DMS114 treated with DMSO at 0.1 percent for 48 hours (cell line): Measurements from ENCODE around the gene JOSD2.

Experiments
- DNase-seq: peaks from one replicate; lab custom pipeline; 2025; ENCODE audit not compliant: unreplicated experiment; lab: John Stamatoyannopoulos, UW

Gene JOSD2

GRCh38 chr19:50514346-50515167 is 3.6 kb upstream of the JOSD2 start:
- no peak for DNase-seq

DNA sequence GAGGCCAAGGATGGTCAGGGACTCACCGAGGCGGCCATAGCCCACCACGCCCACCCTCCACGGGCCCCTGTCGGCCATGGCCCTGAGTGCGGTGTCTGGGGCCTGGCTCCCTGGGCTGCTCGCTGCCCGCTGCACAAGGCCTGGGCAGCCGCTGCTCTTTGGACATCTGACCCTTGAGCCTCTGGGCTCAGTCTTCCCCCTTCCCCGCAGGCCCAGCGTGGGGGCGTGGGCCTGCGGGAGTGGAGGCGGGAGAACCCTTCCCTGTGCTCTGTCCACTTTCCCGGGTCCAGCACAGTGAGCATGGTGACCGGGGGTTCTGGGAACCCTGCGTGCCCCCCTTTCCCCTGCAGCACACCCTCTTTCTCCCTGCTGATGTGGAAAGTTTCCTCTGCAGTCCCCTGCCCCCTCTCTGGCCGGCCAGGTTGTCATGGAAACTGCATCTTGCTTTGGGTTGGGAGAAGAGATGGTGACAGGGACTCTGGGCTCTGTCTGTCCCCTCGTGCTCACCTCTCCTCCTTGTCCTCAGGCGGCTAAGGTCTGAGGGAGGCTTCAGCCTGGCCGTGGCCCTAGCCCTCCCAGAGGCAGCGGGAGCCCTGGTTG is 2.9 kb upstream of the JOSD2 start, which contains the start of gene ASPDH:
Gene ASPDH (minus strand): TSS at position 168 of the 600 bp plus-strand sequence. CDS start 90 bp downstream, at position 78.
- DNase-seq: no peak

DNA sequence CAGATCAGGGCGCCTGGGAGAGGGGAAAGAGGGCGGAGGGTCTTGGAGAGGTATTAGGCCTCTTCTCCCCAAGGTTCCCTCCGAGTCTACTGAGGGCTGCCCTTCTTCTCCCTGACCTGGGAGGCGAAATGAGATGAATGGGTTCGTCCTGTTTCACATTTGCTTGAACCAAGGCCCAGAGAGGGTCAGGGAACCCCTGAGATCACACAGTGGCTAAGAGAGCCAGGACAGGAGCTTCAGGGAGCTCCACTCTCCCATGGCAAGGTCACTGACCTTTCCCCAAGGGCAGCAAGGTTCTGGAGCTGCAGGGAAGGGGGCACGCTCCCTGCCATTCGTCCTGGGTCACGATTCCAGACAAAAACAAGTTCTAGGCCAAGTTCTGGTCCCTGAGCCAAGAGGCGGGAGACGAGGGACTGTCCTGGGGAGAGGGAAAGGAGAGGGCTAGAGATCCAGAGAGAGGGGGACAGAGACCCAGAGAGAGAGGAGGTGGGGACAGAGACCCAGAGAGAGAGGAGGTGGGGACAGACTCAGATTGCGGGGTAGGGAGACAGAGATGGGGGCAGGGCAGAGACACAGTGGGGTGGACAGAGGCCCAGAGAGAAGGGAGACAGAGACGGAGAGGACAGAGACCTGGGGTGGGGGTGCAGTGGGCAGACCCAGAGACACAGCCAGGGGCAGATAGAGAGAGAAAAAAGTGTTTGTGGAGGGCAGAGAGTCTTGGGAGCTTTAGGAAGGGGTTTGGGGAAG is 2.2 kb upstream of the JOSD2 start:
- DNase-seq: no peak

- DNase-seq: no peak
These were observed 1.4 kb upstream of the JOSD2 start for GRCh38 chr19:50512112-50512998.

GRCh38 chr19:50510700-50511068 is 307 bp downstream of the JOSD2 start:
- no peak for DNase-seq

GRCh38 chr19:50510121-50510670 is 795 bp downstream of the JOSD2 start:
- no peak for DNase-seq

GRCh38 chr19:50509366-50509765 is 1.6 kb downstream of the JOSD2 start:
- no peak for DNase-seq

DNA sequence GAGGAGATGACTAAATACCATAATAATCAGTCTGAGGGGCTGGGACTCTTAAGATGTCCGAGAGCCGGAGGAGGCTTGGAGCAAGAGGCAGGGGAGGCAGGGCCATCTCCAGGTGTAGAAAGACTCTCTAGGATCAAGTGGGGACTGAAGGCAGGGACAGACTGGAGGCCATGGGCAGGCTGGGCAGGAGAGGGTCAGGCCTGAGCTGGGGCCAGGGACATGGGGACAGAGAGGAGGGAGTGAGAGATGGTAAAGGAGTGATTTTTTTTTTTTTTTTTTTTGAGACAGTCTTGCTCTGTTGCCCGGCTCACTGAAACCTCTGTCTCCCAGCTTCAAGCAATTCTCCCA is 2.2 kb downstream of the JOSD2 start:
- no peak for DNase-seq

DNA sequence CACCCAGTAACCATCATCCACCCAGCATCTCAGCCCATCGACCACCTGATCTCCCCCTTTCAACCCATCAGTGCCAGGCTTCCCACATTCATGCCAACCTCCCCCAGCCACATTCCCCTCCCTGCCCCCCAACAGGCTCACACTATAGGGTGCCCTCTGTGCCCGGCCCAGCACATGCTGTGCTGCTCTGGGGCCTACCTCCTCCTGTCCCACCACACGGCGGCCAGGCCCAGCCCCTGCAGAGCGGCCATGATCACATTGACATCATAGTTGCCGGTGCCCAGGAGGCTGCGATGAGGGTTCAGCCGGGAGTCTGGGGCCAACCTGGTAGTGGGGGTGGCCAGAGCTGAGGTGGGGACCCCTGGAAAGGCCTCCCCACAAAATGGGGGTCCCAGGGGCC is 3.6 kb downstream of the JOSD2 start:
- DNase-seq: no peak

DNA sequence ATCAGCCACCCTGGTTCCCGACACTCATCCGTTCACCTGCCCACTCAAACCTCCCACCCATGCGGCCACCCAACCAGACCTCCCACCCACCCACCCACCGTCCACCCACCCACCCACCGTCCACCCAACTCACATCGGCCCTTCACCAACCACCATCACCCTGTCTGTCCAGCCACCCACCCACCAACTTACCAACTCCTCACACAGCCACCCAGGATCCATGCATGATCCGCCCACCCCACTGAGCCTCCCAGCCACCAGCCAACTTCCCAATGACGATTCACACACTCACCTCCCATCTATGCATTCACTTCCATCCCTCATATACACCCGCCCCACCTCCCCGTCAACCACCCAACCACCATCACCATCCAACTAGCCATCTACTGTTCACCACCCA is 4.3 kb downstream of the JOSD2 start:
- no peak for DNase-seq

DNA sequence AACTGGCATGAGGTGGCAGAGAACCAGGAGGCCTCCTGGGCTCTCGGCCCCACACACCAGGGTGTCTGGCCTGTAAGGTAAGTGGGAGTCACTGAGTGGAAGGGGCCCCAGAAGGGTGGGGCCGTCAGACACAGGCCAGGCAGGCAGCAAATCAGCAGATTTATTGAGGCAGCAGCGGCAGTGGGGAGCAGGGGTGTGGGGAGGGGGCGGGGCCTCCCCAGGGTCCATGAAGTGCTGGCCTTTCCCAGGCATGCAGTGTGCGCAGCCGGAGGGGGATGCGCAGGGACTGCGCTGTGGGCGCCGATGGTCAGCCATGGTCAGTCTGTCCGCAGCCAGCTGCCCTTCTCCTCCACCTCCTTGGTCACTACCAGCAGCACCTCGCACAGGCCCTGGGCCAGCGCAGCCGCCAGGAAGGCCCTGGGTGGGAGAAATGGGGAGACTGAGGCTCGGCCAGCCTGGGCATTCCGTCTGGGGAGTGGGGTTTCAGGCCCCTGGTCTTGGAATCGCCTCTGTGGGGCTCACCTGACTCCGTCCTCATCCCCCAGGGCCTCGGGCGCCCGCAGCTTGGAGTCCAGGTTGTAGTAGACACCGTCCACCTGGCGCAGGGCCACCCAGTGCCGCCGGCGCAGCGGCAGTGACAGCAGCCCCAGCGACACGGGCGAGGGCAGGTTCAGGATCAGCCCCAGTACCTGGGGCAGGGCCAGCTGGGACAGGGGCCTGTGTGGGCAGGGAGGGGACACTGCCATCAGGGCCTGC is 5.0 kb downstream of the JOSD2 start:
- no peak for DNase-seq

- DNase-seq: no peak
These were observed 9.2 kb downstream of the JOSD2 start for GRCh38 chr19:50501568-50502475.

GRCh38 chr19:50501186-50501567 is 9.8 kb downstream of the JOSD2 start:
- DNase-seq: no peak

DNA sequence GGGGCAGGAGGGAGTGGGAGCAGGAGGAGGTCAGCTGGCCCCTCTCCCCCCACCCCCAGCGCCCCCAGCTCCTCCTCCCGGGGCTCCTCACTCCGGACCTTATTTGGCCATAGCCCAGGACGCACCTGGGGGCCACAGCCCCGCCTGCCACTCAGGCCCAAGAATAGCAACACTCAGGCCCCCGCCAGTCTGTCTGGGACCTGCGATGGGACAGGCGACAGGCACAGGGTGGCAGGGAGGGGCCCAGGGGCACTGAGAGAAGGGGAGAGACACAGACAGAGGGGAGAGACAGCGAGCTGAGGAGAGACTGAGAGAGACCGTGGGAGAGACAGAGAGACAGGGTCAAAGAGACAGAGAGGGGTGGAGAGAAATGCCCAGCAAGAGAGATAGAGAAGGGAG is 10.2 kb downstream of the JOSD2 start:
- DNase-seq: no peak

DNA sequence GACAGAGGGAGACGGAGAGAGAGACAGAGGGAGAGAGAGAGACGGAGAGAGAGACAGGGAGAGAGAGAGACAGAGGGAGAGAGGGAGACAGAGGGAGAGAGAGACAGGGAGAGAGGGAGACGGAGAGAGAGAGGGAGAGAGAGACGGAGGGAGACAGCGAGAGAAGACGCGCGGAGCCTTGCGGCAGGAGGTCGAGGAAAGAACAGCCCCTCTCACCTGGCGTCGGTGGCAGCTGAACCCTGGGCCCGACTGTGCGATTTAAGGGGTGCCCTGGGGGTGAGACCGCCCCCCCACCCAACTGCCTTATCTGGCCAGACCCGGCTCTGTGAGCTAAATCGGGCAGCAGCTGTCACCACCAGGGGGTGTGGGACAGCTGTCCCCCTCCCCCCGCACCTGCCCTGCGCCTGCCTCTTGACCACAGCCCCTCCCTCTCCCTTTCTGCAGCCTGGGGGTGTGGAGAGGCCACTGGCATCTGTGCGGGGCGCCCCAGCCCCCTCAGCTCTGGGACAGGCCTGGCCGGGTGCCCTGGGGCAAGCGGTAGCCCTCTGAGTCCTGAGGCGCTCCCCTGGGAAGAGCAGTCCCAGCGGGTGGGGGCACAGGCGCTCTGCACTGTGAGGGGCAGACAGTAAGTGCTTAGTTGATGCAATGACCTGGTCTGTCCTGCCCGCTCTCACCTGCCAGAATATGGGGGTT is 10.8 kb downstream of the JOSD2 start:
- DNase-seq: no peak

DNA sequence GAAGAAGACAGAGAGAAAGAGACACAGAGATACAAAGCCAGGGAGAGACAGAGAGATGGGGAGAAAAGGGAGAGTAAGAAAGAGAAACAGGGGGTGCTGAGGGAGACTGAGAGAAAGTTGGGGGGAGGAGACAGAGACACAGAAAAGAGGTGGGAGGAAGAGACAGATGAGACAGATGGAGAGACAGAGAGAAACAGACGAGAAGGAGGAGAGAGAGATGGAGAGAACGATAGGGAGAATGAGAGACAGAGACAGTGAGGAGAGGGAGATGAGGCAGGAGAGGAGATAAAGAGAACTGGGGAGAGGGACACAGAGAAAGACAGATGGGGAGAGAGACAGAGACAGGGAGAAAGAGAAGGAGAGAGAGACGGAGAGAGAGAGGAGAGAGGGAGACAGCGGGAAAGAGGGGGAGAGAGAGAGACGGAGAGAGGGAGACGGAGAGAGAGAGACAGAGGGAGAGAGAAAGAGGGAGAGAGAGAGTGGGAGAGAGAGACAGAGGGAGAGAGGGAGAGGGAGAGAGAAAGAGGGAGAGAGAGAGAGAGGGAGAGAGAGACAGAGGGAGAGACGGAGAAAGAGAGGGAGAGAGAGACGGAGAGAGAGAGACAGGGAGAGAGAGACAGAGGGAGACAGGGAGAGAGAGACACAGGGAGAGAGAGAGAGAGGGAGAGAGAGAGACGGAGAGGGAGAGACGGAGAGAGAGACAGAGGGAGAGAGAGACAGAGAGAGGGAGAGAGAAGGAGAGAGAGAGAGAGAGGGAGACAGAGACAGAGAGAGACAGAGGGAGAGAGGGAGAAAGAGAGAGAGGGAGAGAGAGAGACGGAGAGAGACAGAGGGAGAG is 12.6 kb downstream of the JOSD2 start:
- DNase-seq: no peak

DNA sequence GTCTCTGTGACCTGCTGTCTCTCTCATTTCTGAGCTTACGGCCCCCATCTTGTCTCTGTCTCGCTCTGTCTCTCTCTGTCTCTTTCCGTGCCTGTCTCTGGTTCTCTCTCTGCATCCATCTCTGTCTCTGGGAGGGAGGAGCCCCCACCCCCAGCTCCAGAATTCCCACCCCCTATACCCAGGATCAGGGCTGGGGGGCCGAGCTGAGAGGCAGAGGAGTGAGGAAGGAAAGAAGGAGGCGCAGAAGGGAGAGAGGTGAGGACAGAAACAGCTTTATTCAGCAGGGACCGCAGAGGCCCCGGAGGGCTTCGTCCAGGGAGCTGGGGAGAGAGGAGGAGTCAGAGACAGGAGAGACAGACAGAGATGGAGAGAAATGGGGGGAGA is 14.0 kb downstream of the JOSD2 start:
- no peak for DNase-seq
